ENCODE results near the gene TSKU.
A peak's percentile ranks its signal among the peaks of the same experiment; 100 is the strongest.

- TF ChIP-seq CTCF (IDR thresholded peaks at IDR 0.05) = no peak
- no peak for TF ChIP-seq POLR2A (IDR thresholded peaks at IDR 0.05)
- TF ChIP-seq EP300 (IDR thresholded peaks at IDR 0.05; ENCODE audit: low read depth) = no peak
- peak in 1 of 3 donors; percentile 39 for TF ChIP-seq POLR2AphosphoS5 (IDR thresholded peaks at IDR 0.05)
These were observed 56.2 kb downstream of the TSKU start for GRCh38 chr11:76839311-76839710.

All from transverse colon (tissue), 4 donors.